T follicular helper cell (primary cell): Measurements from ENCODE around the gene ARHGEF4.

ENCODE experiments used
- DNase-seq: peaks from one replicate; pipeline ENCODE4 v3.0.0-alpha.2; 2020; ENCODE audit warnings: low read depth

Gene ARHGEF4

GRCh38 chr2:131038258-131039100, 201.8 kb downstream of the ARHGEF4 start:
- DNase-seq: no peak

- no peak for DNase-seq
Measured at GRCh38 chr2:131039101-131039440, 202.4 kb downstream of the ARHGEF4 start.

GRCh38 chr2:131039535-131039907, 202.8 kb downstream of the ARHGEF4 start:
- no peak for DNase-seq

GRCh38 chr2:131039908-131040660, 203.4 kb downstream of the ARHGEF4 start:
- DNase-seq: no peak

- DNase-seq: no peak
Measured at GRCh38 chr2:131040661-131041401, 204.1 kb downstream of the ARHGEF4 start.

- no peak for DNase-seq
Measured at GRCh38 chr2:131041402-131042147, 204.9 kb downstream of the ARHGEF4 start.

- DNase-seq: no peak
Measured at GRCh38 chr2:131042148-131042775, 205.5 kb downstream of the ARHGEF4 start.

GRCh38 chr2:131043199-131044074, 206.7 kb downstream of the ARHGEF4 start:
- no peak for DNase-seq

- DNase-seq: no peak
Measured at GRCh38 chr2:131044075-131044756, 207.5 kb downstream of the ARHGEF4 start.

- no peak for DNase-seq
Measured at GRCh38 chr2:131044757-131045150, 208.0 kb downstream of the ARHGEF4 start.

GRCh38 chr2:131045286-131046027, 208.7 kb downstream of the ARHGEF4 start:
- no peak for DNase-seq

- DNase-seq: no peak
Measured at GRCh38 chr2:131046028-131046917, 209.6 kb downstream of the ARHGEF4 start.

- DNase-seq: no peak
Measured at GRCh38 chr2:131046918-131047652, 210.4 kb downstream of the ARHGEF4 start.

GRCh38 chr2:131047920-131048560, 211.3 kb downstream of the ARHGEF4 start:
- DNase-seq: no peak

GRCh38 chr2:131048641-131049040, 211.9 kb downstream of the ARHGEF4 start:
- no peak for DNase-seq

- DNase-seq: no peak
Measured at GRCh38 chr2:131049150-131049718, 212.5 kb downstream of the ARHGEF4 start.
